Activated naive CD4-positive, alpha-beta T cell treated with anti-CD3 and anti-CD28 coated beads, Interleukin-2, amount 50 U/mL, for 72 hours (primary cell): ENCODE data around the gene CALM1. TPM values are rescaled to one million over a fixed set of nuclear protein-coding genes. Genes with fewer than 3 reads are reported as not detected.
A peak's percentile ranks its signal among the peaks of the same experiment; 100 is the strongest.
"Not testable (repeated sequence)": the region's sequence is repeated elsewhere in the genome, so short reads cannot be mapped to it uniquely, and the experiment has no call there.

ENCODE experiments used
- ATAC-seq, 2 donors: fragments of 150-1000 bp; cut with Tn5 transposase; 2 replicates each; pipeline ENCODE4 v1.10.0; 2021; ENCODE audit warnings: mild to moderate bottlenecking in 2 of 2, moderate library complexity in 2 of 2
- DNase-seq, 2 donors: peaks; one replicate each; pipeline ENCODE4 v3.0.0; 2021 to 2022; ENCODE audit warnings: low spot score in 2 of 2
- H3K27ac Mint-ChIP-seq, 2 donors: one replicate each; pipeline ENCODE4 v1.8.0; 2022; ENCODE audit warnings: mild to moderate bottlenecking in 2 of 2, mixed read lengths in 2 of 2
- H3K36me3 Mint-ChIP-seq, 2 donors: one replicate each; pipeline ENCODE4 v1.8.0; 2022; ENCODE audit warnings: mixed read lengths in 2 of 2
- H3K9me3 Mint-ChIP-seq, 2 donors: one replicate each; pipeline ENCODE4 v1.8.0; 2022; ENCODE audit warnings: mixed read lengths in 2 of 2
- total RNA-seq, 2 donors: library from RNA; stranded (reverse); gene quantifications; one replicate each; pipeline ENCODE4 v1.2.3, GENCODE V29; 2022

The CALM1 gene
- total RNA-seq, 2 donors from 2014 or later: 354 to 402 TPM

DNA sequence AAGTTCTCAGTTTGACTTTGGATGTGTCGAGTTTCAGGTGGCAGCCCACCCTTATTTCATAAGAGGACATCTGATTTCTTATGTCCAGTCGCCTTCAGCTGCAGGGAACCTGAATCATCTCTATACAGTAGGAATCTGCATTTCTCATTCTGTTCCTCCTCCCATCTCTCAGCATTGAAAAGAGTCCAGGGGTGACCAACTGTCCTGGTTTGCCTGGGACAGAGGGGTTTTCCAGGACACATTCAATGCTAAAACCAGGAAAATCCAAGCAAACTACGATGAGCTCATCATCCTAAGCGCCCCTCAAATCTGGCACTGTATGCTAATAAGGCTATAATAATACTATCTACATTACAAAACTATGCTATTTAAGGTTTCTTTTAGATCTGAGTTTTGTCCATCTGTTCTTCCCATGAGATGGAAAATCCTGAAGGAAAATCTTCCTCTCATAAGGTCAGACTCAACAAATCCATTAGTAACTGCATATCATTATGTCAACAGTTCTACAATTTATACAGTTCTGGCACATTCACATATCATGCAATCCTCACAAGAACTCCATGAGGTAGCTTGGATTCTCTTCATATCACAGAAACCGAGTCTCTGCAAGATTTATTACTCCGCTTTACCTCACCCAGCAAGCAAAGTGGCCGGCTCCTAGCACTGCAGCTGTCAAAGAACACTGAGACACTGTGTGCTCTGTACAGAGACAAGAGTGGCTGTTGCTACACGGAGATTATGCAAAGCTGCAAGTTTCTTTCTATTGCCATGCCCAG, 15.6 kb upstream of the CALM1 start:
- H3K27ac Mint-ChIP-seq: no peak overlapping the region
- no peaks in the 10 kb centered on the region for H3K36me3 Mint-ChIP-seq
- DNase-seq (no peak), ATAC-seq (no peak)
- no peaks in the 10 kb centered on the region for H3K9me3 Mint-ChIP-seq

DNA sequence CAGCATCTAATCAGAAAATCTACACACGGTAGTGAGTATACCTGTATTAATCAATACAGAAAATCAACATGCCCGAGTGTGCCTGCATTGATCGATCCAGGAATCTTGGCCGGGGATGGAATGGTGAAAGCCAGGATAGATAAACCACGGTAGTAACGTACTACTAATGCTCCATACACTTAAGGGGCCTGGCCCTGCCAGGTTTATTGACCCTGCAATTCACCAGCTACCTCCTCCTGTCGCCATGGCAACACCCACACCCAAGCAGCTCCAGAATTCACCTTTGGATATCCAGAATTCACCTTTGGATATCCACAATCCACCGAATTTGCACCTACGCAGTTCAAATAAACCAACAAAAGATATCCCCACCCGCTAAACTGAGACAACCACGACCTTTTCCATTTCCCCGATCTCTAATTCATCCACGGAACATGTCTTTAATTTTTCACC, 14.8 kb upstream of the CALM1 start:
- DNase-seq (peak in 1 of 2 donors; percentile 31), ATAC-seq (no peak)
- H3K27ac Mint-ChIP-seq: no peak overlapping the region
- no peaks in the 10 kb centered on the region for H3K36me3 Mint-ChIP-seq
- no peaks in the 10 kb centered on the region for H3K9me3 Mint-ChIP-seq

GRCh38 chr14:90382491-90383125, 14.2 kb upstream of the CALM1 start:
- peak in 1 of 2 donors; percentile 63 for DNase-seq
- Mint-ChIP-seq H3K36me3 (no peaks in the 10 kb centered on the region), H3K9me3 (no peaks in the 10 kb centered on the region), H3K27ac (no peak overlapping the region)
- ATAC-seq: peak; percentile 17 to 29

DNA sequence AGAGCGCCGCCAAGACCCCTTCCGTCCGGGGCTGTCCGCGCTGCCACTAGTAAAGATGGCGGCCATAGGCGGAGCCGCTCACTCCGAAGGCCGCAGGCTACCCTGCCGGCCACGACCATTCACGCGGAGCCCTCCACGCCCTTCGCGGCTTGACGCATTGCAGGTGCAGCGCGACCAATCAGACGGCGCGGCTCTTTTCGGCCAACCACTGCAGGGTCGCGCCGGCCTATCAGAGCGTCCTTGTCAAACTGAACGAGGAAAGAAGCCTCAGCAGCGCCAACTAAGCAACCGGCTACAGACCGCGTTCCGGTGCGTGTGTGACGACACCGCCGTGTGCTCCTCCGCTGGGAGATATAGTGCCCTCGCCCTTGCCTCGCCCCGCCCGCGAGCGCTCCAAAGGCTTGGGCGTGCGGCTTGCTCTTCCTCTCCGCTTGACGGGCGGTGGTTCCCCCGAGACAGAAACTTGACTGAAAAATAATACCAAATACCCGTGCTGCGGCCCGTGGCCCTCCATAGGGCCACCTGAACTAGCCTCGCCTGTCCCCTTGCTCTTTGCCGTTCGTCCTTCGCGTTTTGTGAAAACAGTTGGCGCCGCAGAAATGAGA, 13.6 kb upstream of the CALM1 start:
- Mint-ChIP-seq H3K36me3 (no peaks in the 10 kb centered on the region), H3K27ac (no peak overlapping the region), H3K9me3 (no peaks in the 10 kb centered on the region)
- DNase-seq (peak; percentile 97 to 99), ATAC-seq (peak; percentile 89 to 94)

DNA sequence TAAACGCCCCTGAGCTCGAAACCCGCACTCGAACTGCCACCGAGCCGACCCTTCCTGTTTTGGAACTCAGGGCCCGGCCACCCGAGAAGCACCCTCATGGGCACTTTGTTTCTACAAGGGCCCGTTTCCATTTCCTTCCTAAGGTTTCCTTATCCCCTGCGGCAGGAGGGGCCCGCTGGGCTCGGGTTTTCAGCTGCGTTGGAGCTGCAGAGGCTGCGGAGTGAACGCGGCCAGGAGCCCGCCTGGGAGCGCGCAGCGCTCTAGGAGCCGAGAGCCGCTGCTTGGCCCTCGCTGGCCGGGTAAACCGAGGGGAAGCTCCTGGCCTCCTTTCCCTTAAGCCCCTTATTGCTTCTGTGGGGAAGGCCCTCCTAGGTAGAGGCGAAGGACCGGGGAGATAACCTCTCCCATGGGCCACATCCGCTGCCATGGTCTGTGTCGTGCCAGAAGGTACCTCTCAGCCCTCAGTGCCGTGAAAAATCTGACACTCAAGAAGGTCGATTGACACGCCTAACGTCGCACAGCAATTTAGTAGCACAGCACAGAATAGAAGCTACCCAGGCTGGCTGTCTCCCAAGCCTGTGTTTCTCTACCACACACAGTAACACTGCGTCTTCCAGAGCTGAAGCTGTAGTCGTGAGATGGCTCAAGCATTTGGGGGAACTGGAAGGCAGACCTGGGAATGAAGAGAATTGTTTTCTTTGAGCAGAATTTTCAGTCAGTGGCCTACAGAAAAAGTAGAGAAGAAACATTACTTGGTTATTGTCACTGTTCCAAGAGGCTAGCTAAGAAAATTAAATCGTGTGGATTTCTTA, 12.9 kb upstream of the CALM1 start:
- H3K27ac Mint-ChIP-seq: no peak overlapping the region
- no peaks in the 10 kb centered on the region for H3K9me3 Mint-ChIP-seq
- peak; percentile 54 to 72 for DNase-seq
- H3K36me3 Mint-ChIP-seq: no peaks in the 10 kb centered on the region
- peak; percentile 3 to 28 for ATAC-seq

DNA sequence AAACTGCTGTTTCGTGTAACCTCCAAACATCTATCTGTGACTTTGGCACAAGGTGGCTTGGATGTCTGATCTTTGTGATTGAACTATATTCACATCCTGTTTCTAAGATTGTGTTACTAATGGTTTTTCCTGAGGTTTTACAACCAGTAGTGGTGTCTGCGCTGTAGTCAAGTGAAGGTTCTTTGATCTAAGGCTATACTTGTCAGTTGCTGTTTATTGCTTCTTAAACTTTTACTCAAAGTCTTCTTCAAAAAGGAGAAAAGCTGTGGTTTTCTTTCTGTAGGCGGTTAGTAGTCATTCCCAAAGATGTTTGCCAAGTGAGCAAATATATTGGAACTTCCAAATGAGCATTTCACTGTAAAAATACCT, 12.3 kb upstream of the CALM1 start:
- Mint-ChIP-seq H3K27ac (no peak overlapping the region), H3K9me3 (peaks cover 0 to under 1% of the 10 kb centered on the region in 2 donors), H3K36me3 (no peaks in the 10 kb centered on the region)
- ATAC-seq: peak; percentile 36 to 44
- no peak for DNase-seq

DNA sequence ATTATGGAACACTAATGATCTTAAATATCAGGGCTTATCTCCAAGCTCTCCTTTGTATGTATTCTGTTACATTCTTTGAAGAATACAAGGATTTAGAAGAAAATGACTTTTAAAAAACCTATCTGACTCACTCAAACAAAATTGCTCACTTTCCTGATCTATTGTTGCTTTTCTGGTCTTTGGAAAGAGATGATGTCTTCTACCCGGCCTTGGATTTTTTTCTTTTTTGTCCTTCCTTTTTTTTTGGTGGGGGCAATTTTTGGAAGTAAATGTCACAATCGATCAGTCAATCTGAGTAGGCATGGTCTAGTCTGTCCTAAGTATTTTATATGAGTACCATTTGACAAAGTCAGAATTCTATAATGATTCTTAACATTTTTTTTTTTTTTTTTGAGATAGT, 10.5 kb upstream of the CALM1 start:
- peaks cover 0 to 5% of the 10 kb centered on the region in 2 donors for H3K9me3 Mint-ChIP-seq

GRCh38 chr14:90387206-90387760, 9.5 kb upstream of the CALM1 start:
- ATAC-seq: no peak
- H3K36me3 Mint-ChIP-seq: no peaks in the 10 kb centered on the region
- no peak overlapping the region for H3K27ac Mint-ChIP-seq
- H3K9me3 Mint-ChIP-seq: peaks cover 0 to 5% of the 10 kb centered on the region in 2 donors
- DNase-seq: no peak

More for the DNA sequence above, 10.5 kb upstream of the CALM1 start:
- ATAC-seq: no peak
- no peak for DNase-seq
- no peak overlapping the region for H3K27ac Mint-ChIP-seq
- no peaks in the 10 kb centered on the region for H3K36me3 Mint-ChIP-seq

- DNase-seq: no peak
- H3K27ac Mint-ChIP-seq: peak overlapping the region in 1 of 2 donors; percentile 47
- peaks cover 0 to 5% of the 10 kb centered on the region in 2 donors for H3K9me3 Mint-ChIP-seq
- ATAC-seq: peak; percentile 7 to 22
- H3K36me3 Mint-ChIP-seq: no peaks in the 10 kb centered on the region
Observed at GRCh38 chr14:90388437-90388836, 8.4 kb upstream of the CALM1 start.

- no peak for DNase-seq
- Mint-ChIP-seq H3K36me3 (no peaks in the 10 kb centered on the region), H3K27ac (peak overlapping the region in 1 of 2 donors; percentile 47), H3K9me3 (peaks cover 0 to 5% of the 10 kb centered on the region in 2 donors)
- ATAC-seq: peak; percentile 42 to 70
Observed at GRCh38 chr14:90388982-90389381, 7.8 kb upstream of the CALM1 start.

- no peak for ATAC-seq
- no peak for DNase-seq
- peaks cover 6 to 7% of the 10 kb centered on the region in 2 donors for H3K36me3 Mint-ChIP-seq
- H3K27ac Mint-ChIP-seq: no peak overlapping the region
- peaks cover 0 to 5% of the 10 kb centered on the region in 2 donors for H3K9me3 Mint-ChIP-seq
Observed at GRCh38 chr14:90393966-90394365, 2.9 kb upstream of the CALM1 start.

GRCh38 chr14:90394782-90395181, 2.0 kb upstream of the CALM1 start:
- peaks cover 6 to 12% of the 10 kb centered on the region in 2 donors for H3K36me3 Mint-ChIP-seq
- H3K27ac Mint-ChIP-seq, H3K9me3 Mint-ChIP-seq, ATAC-seq, DNase-seq: not testable (repeated sequence)

GRCh38 chr14:90397425-90398314, 841 bp downstream of the CALM1 start:
- no peaks in the 10 kb centered on the region for H3K9me3 Mint-ChIP-seq
- ATAC-seq (peak; percentile 45), DNase-seq (peak; percentile 61 to 75)
- H3K27ac Mint-ChIP-seq: peak overlapping the region; percentile 75 to 96
- H3K36me3 Mint-ChIP-seq: peaks cover 32 to 41% of the 10 kb centered on the region in 2 donors

DNA sequence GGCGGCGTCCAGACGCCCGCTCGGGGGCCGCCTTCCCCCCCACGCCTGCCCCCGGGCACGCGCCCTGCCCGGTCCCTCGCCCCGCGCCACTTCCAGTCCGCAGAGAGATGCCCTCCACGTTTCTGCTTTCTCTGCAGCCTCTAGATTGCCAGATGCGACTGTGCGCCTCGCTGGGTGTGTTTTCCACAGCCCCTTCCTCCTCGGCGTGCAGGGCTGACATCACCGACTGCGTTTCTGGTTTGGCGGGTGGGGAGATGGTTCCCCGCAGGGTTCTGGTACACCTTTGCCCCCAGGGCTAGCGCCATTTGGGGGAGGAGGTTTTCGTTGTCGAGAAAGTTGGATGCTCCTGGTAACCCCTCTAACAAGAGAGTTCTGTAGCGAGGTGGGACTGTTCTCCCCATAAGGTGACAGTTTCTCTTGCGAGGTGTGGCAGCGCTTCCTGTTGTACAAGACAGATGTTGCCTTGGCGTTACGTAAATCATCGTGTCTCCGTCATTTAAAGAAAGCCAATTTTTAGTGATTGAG, 1.5 kb downstream of the CALM1 start:
- H3K27ac Mint-ChIP-seq: peak overlapping the region; percentile 96 to 99
- H3K36me3 Mint-ChIP-seq: peaks cover 38 to 48% of the 10 kb centered on the region in 2 donors
- no peaks in the 10 kb centered on the region for H3K9me3 Mint-ChIP-seq
- peak in 1 of 2 donors; percentile 68 for DNase-seq
- ATAC-seq: peak; percentile 15 to 26

DNA sequence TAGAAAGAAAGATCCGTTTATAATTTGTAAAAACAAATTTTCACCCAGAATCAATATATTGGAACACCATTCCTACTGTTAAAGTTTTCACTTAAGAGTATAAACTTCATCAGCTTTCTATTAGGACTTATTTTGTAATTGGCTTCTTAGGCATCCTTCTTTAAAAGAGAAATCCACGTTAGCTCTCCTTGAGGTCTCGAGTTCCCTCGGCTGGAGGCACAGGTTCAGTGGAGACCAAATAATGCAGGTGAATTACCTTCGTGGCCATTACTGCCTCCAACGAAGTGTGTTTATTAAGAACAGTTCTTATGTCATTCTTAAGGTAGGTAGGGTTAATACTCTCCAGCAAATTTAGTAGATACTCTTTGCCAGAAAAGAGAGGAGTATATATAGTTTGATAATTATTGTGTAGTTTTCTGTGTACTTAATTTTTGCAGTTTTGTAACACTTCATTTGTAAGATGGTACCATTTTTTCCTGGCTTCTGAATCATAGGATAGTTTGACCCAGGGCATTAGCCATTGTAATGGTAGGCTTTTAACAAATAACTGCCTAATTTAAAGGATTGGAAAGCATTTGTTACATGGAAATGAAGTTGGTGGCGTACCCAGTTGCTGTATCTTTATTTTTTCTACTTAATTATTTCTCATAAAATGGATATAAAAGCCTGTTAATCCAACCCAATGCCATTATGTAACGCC, 2.2 kb downstream of the CALM1 start:
- H3K9me3 Mint-ChIP-seq: no peaks in the 10 kb centered on the region
- ATAC-seq (no peak), DNase-seq (no peak)
- peak overlapping the region; percentile 96 to 99 for H3K27ac Mint-ChIP-seq
- H3K36me3 Mint-ChIP-seq: peaks cover 45 to 54% of the 10 kb centered on the region in 2 donors
